Measurements from ENCODE around the gene TBCB. TPM values are rescaled to one million over a fixed set of nuclear protein-coding genes. Genes with fewer than 3 reads are reported as not detected.
A peak's percentile ranks its signal among the peaks of the same experiment; 100 is the strongest.

The TBCB gene
- total RNA-seq, 1 experiment from 2014 or later = 141 TPM

GRCh38 chr19:36136964-36137686 lies 21.9 kb downstream of the TBCB start:
- Histone ChIP-seq H3K4me1 (ENCODE audit: control insufficient read depth in 1 of 2, insufficient read depth in 2 of 2, low read length in 2 of 2) (peaks cover 66 to 85% of the 10 kb centered on the region in 2 experiments), H4K20me1 (ENCODE audit: insufficient read depth) (peaks cover 6% of the 10 kb centered on the region; the same call in 1 of the 2 replicates), H3K4me2 (ENCODE audit: low read length) (peak overlapping the region; percentile 92), H2AFZ (ENCODE audit: low read depth, low read length, poor library complexity, severe bottlenecking) (no peak overlapping the region), H3K9me2 (ENCODE audit: insufficient read depth) (no peaks in the 10 kb centered on the region), H3K27ac (ENCODE audit: low read depth, low read length) (peak overlapping the region; percentile 98), H3K79me2 (ENCODE audit: insufficient read depth, low read length) (peaks cover 19% of the 10 kb centered on the region), H3K9me3 (ENCODE audit: control insufficient read depth in 1 of 2, insufficient read depth in 1 of 2, low read depth in 1 of 2, low read length in 2 of 2) (no peaks in the 10 kb centered on the region), H3K4me3 (replicated peaks in 1 of 2; ENCODE audit: low read depth in 1 of 2, low read length in 2 of 2) (peak overlapping the region; percentile 36 to 55), H3K27me3 (ENCODE audit: insufficient read depth, low read length) (no peaks in the 10 kb centered on the region), H3K9ac (ENCODE audit: low read length) (peak overlapping the region; percentile 77), H3K36me3 (ENCODE audit: control insufficient read depth in 1 of 2, insufficient read depth in 2 of 2, low read length in 2 of 2) (peaks cover under 1 to 3% of the 10 kb centered on the region in 2 experiments; a peak in 2 of 4 replicates)
- ChIA-PET POLR2A (interaction anchor here (1.6 to 1.9 kb wide), 2 partner anchors 9 to 22 kb away, joined by 4 to 14 read pairs; partner anchors contain the start of genes POLR2I and TBCB), RAD21 (ENCODE audit: low non-redundant PET in 1 of 2, low total read pairs in 2 of 2, uncharacterized antibody in 2 of 2, unreplicated experiment in 2 of 2) (interaction anchor here in 1 of 2 experiments (1.9 kb wide), 1 partner anchor 9 kb away, joined by 4 read pairs; no protein-coding TSS in a partner anchor), CTCF (no interaction called here)
- no TSS peak for BruUV-seq (replicated peaks)
- ATAC-seq (peak; percentile 39), DNase-seq (ENCODE audit: low read depth, low spot score) (peak; percentile 77)
- intact Hi-C loops (cut with micrococcal nuclease) = loop anchor here (10.0 kb wide), 1 partner anchor 1078 kb away; the partner anchor contains the start of genes ZNF383 and ZNF585B
- no peak for TF ChIP-seq POLR2A (IDR thresholded peaks at IDR 0.05; ENCODE audit: borderline replicate concordance, extremely low read depth, insufficient read depth, insufficient read length)
- peak; percentile 73 for TF ChIP-seq JUND (IDR thresholded peaks at IDR 0.05)
- TF ChIP-seq POLR2AphosphoS5 (IDR thresholded peaks at IDR 0.05; ENCODE audit: low read depth, low read length) = peak; percentile 67
- TF ChIP-seq, protein P1, sequence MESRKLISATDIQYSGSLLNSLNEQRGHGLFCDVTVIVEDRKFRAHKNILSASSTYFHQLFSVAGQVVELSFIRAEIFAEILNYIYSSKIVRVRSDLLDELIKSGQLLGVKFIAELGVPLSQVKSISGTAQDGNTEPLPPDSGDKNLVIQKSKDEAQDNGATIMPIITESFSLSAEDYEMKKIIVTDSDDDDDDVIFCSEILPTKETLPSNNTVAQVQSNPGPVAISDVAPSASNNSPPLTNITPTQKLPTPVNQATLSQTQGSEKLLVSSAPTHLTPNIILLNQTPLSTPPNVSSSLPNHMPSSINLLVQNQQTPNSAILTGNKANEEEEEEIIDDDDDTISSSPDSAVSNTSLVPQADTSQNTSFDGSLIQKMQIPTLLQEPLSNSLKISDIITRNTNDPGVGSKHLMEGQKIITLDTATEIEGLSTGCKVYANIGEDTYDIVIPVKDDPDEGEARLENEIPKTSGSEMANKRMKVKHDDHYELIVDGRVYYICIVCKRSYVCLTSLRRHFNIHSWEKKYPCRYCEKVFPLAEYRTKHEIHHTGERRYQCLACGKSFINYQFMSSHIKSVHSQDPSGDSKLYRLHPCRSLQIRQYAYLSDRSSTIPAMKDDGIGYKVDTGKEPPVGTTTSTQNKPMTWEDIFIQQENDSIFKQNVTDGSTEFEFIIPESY (IDR thresholded peaks at IDR 0.05; ENCODE audit: extremely low read depth, insufficient replicate concordance, low read length) = no peak
- TF ChIP-seq EZH2phosphoT487 (IDR thresholded peaks at IDR 0.05; ENCODE audit: borderline replicate concordance) = no peak
- TF ChIP-seq ZFX (IDR thresholded peaks at IDR 0.05) = no peak
- no peak for TF ChIP-seq EZH2 (IDR thresholded peaks at IDR 0.05)
- no peak for TF ChIP-seq CEBPB (IDR thresholded peaks at IDR 0.05; ENCODE audit: low read depth)
- TF ChIP-seq ELF1 (IDR thresholded peaks at IDR 0.05; ENCODE audit: borderline replicate concordance, low read depth) = no peak
- no peak for TF ChIP-seq CTCF (IDR thresholded peaks at IDR 0.05 in 2 of 3, conservative IDR thresholded peaks at IDR 0.05 in 1 of 3; ENCODE audit: borderline replicate concordance in 1 of 3, insufficient read depth in 1 of 3, low read depth in 2 of 3, low read length in 2 of 3)
- TF ChIP-seq, protein P2, sequence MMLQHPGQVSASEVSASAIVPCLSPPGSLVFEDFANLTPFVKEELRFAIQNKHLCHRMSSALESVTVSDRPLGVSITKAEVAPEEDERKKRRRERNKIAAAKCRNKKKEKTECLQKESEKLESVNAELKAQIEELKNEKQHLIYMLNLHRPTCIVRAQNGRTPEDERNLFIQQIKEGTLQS (IDR thresholded peaks at IDR 0.05) = no peak
- no peak for TF ChIP-seq YY1 (IDR thresholded peaks at IDR 0.05; ENCODE audit: extremely low read depth, insufficient replicate concordance, low read depth, low read length)
- TF ChIP-seq TCF7L2 (IDR thresholded peaks at IDR 0.05; ENCODE audit: borderline replicate concordance, extremely low read depth, insufficient read depth, insufficient read length) = no peak
- TF ChIP-seq CBX3 (IDR thresholded peaks at IDR 0.05; ENCODE audit: low read depth) = no peak
- TF ChIP-seq REST (IDR thresholded peaks at IDR 0.05; ENCODE audit: low read depth) = no peak
- TF ChIP-seq SP1 (IDR thresholded peaks at IDR 0.05; ENCODE audit: low read depth) = peak; percentile 60
- TF ChIP-seq SRF (IDR thresholded peaks at IDR 0.05; ENCODE audit: low read depth) = no peak
- peak; percentile 9; the same call in 1 of the 2 replicates for TF ChIP-seq MAX (IDR thresholded peaks at IDR 0.05)
- TF ChIP-seq EGR1 (IDR thresholded peaks at IDR 0.05; ENCODE audit: low read depth) = no peak
